Activated T-cell treated with anti-CD3 and anti-CD28 coated beads for 4 hours (primary cell): ENCODE measurements around the gene HEPACAM.

Experiments used
- DNase-seq: peaks from one replicate; pipeline ENCODE4 v3.0.0-alpha.2; 2020

HEPACAM gene

DNA sequence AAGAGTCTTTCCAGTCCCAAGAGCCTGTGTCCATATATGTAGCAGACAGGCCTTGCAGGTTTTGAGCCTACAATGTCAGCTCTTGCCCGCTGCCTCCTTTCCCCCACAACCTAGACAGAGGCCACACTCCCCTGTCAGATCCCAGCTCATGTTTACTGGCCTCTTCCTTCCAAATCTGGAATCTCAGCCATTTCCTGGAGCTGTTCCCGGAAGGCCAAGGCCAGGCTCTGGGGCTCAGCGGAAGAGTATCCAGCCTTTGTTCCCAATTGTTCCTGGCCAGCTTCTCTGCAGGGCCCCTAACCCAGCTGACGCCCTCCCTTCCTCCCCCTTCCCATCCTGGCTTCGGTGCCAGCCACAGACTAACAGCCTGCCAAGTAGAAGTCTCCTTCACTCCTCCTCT lies 37.1 kb downstream of the HEPACAM start:
- DNase-seq = no peak

DNA sequence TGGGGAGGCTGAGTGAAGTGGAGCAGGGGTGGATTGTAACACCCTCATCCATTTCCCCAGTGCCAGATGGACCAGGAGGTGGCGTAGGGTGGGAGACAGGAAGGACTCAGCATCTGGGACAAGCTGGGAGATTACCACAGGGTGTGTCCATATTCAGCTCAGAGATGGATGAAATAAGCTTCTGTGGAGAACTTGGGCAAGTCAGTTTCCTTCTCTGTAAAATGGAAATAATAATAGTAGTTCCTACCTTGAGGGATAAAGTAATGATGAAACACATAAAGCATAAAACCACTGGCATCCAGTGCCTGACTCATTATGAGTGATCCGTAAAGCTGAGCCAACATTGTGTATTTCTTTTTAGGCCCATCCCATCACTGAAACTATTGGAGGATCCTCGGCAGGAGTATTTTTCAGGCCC lies 37.6 kb downstream of the HEPACAM start:
- DNase-seq = no peak

DNA sequence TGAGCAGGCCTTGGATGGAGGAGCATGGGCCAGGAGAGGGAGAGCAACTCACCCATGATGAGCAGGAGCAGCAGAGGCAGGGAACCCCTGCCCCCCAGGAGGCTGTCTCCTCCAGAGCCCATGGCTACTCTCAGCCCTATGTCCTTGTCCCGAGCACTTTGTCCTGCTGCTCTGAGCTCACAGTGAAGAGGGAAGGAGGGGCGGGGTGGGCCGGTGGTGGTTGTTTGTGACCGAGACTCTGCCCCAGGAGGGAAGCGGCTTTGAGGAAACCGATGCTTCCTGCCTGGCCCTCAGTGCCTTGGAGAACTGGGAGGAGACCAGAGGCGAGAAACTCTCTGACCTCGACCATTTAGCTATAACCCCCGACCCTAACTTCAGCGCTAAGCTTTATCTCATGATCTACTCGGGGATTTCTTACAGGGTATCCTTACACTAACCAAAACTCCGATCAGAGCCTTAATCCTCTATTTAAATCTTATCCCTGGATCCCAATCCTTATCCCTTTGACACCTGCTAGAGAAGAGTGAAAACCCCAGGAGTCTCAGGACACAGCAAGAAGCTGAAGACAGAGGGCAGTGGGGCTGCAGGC lies 38.1 kb downstream of the HEPACAM start, which contains the start of gene ROBO4:
Gene ROBO4 (minus strand): TSS at position 192 of the 589 bp plus-strand sequence. CDS start 70 bp downstream, at position 122.
- DNase-seq = no peak

DNA sequence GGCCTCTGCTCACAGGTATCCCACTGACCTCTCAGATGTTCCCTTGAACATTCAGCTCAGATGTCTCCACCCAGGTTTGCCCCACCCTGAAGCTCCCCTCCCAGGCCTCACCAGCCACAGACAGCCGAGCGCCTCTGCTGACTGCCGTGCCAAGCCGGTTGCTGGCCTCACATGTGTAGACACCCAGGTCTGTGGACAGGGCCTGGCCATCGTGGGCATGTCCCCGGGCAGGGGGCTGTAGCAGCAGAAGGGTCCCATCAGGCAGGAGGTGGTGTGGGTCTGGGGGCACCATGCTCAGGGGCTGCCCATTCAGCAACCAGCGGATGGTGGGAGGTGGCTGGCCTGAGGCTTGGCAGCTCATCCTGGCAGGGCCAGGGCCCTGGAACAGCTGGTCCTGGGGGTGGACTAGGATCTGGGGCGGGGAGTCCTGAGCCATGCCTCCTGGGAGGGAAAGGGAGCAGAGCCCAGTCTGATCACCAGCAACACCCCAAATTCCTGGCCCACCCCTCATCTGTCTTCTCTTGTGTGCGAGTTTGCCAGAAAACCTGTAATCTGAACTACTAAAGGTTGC lies 38.9 kb downstream of the HEPACAM start:
- no peak for DNase-seq

DNA sequence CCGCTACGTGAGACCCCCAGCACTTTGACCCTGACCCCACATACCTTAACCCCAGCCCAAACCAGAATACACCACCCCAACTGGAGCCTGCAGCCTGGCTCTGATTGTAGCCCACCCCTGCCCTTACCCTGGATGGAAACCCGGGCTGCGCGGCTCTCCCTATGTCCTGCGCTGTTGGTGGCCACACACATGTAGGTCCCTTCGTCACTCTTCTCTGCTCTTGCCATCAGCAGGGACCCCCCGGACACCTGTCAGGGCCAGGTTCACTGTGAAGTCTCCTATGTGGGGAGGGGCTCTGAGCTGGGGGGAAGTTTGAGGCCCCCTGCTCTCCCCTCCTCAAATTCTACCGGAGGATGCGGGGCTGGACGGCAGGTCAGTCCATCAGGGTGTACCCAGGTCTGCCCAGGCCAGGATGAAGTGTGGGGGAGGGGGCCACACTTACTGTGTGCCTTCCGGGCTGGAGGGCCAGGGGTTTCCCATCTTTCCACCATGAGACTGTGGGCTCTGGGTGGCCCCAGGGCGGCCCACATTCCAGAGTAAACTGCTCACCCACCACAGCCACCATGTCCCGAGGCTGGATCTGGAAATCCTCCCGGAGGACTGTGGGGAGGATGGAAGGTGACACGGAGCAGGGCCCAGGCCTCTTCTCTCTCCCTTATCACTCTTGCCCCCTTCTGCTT lies 39.6 kb downstream of the HEPACAM start:
- no peak for DNase-seq

DNA sequence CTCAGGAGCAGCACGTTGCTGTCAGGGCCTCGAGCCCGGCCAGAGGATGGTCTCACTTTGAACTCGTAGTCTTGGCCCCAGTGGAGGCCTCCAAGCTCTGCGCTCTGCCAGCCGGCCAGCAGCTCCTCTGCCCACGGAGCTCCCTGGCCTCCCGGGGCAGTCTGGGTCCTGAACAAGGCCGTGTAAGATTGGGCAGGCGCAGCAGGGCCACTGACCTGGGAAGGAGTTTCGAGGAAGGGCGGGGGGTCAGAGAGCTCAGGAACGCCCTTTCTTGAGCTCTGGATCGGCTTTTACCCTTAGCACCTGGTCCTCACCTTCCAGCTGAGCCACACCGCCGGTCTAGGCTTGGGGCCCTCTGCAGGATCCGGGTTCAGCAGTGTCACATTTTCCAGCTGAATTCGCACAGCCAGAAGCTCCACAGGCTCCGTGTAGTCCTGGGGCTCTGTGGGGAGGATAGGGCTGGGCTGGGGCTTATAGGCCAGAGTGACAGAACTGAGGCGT lies 40.3 kb downstream of the HEPACAM start:
- DNase-seq = no peak

DNA sequence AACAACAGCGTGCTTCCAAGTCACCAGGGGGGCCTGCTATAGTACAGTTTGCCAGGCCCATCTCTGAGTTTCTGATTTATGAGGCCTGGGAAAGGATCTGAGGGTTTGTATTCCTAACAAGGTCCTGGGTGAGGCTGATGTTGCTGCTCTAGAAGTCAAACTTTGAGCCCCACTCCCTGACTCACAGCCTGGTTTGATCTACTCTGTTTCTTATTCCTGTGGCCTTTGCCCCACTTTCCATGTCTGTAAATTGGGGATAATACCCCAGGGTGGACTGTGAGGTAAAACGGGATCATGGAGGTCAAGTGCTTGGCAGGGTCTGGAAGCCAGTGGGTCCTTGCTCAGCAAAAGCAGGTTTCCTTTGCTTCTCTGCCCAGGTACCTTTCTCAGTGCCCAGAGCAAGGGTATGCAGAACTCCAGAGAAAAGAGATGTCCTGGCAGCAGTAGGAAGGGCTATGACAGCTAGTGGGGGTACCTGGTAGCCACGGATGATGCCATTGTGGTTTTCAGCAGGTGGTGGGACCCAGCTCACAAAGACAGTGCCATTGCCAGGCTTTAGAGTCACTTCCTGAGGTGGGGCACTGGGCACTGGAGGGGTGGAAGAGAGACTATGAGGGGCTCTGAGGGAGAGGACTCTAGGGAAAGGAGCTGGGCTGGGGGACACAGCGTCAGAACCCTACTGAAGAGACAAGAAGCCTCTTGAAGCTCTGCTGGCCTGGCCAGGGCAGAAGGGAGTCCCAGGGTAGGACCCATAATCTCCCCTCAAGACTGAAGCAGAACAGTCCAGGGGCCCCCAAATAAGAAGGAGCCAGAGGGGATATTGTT lies 41.0 kb downstream of the HEPACAM start:
- no peak for DNase-seq

DNA sequence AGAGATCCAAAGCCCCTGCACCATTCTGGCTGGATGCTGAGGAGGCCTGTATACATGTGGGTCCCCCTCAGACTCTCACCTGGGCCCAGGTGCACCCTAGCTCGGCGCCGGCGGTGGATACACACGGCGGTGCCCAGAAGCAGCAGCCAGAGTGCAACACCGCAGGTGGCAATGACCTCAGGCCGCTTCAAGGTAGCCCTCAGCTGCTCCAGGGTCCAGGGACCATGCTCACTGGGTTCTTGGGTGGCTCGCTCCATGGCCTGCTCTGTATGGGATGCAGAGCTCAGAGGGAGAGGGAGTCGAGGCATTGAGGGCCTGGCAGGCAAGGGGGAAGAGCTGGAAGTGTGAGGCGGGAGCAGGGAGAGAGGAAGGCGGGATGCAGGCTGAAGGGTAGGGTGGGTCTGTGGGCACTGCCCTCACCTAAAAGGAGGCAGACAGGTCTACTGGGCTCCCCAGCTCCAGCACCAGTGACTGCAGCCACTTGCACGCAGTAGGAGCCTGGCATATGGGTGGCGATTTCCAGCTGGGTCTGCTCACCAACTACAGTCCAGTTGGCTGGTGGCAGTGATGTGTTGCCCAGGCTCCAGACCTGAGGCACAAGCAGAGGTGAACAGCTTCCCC lies 42.0 kb downstream of the HEPACAM start:
- DNase-seq = no peak

DNA sequence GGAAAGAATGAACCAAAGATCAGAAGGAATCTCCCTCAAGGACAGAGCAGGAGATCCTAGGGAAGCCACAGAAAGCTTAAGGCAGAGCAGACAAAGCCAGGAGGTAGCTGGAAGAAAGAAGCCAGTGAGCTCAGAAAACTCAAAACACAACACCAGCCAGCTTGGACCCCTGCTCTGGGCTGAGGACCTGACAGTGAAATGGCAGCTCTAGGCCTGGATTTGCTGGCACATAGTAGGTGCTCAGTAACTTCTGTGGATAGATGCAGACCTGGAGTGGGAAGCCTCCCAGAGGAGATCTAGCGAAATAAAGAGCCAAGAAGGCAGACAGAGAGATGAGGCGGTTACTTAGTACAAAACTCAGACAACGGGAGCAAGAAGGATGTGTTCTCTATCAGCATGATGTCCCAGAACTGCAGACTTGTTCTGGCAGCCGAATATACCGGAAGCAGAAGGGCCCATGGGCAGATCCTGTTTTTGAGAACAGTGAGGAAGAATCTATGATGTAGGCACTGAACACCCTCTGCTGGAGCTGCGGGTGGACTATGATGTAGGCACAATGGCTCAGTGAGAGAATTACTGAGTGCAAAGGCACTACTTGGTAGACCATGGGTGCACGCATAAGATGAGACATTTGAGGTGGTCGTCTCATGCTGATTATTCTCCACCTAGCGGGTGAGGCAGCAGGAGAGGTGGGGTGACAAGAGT lies 42.9 kb downstream of the HEPACAM start:
- DNase-seq = no peak

DNA sequence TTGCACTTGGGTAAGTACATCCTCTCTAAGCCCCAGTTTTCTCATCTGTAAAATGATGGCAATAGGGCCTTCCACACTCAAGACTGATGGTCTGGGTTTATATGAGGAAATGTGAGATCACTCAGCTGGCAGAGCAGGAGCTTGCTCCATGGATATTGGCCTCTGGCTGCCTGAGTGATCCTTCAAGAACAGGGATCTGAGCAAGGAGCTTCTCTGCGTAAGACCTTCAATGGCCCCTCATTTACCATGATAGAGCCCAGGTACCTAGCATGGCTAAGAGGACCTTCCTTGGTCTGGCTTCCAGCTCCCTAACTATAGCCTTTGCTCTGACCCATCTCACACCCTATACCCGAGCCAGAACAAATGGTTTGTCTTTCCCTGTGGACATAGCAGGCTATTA lies 43.7 kb downstream of the HEPACAM start:
- no peak for DNase-seq

DNA sequence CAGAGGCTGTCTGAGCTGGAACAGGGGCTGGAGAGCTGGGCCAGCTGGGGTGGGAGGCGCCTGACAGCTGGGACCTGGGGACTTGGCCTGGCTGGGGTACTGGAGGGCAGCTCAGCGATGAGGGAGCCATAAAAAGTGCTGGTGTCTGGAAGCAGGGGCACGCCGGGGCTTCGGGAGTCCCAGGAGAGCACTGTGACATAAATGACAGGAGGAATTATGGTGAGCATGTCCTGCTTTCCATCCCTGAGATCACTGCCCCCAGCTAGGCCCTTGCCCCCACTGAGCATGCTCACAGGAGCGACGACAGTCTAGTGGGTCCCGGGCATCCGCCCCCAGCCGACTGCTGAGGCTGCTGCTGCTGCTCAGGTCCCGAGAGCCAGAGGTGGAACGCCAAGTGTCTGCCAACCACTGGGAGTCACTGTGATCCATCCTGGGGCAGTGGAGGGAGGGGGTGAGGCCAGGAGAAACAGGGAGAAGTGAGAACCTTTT lies 44.4 kb downstream of the HEPACAM start:
- no peak for DNase-seq

DNA sequence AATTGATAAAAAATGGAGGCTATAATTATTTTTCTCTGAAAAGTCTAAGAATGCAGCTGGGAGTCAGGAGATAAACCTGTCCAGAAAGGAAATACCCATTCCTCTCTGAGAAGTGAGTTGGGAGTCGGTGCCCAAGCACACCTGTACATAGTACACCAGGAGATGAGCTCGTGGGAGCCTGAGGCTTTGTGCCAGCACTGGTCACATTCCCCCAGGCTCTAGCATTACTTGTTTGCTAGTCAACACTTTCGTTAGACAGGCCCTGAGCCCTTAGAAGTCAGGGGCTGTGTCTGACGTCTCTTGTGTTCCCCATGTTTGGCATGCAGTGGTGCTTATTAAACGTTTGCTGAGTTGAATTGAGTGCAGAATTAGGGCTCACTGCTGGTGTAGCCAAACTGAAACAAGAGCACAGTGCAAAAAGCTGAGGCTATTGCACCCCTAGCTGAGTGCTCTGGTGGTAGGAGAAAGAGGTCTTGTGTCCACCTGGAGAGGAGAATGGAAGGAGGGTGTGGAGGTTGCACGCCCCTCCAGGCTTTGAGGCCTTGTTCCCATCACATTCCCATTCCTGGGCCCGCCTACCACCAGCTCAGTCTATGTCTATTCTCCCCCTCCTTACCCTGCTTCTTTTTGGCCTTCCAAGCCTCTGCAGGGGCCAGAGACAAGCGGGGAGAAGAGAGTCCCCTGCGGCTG lies 45.0 kb downstream of the HEPACAM start:
- no peak for DNase-seq

DNA sequence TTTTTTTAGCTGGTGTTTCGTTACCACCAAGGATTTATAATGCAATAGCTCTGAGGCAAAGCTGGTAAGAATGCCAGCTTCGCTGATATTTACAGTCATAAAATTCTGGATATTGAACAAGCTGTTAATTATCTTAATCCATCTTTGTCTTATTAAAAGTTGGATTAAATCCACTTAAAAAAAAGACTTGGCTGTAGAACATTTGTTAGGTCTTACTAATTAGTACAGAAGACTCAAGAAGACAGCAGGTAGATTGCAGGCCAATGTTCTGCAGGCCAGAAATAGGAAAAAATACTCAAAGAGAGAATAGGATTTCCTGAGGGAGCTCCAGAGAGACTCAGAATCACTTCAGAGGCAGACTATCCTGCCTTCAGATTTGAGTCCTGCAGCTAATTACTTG lies 45.7 kb downstream of the HEPACAM start:
- DNase-seq = no peak

DNA sequence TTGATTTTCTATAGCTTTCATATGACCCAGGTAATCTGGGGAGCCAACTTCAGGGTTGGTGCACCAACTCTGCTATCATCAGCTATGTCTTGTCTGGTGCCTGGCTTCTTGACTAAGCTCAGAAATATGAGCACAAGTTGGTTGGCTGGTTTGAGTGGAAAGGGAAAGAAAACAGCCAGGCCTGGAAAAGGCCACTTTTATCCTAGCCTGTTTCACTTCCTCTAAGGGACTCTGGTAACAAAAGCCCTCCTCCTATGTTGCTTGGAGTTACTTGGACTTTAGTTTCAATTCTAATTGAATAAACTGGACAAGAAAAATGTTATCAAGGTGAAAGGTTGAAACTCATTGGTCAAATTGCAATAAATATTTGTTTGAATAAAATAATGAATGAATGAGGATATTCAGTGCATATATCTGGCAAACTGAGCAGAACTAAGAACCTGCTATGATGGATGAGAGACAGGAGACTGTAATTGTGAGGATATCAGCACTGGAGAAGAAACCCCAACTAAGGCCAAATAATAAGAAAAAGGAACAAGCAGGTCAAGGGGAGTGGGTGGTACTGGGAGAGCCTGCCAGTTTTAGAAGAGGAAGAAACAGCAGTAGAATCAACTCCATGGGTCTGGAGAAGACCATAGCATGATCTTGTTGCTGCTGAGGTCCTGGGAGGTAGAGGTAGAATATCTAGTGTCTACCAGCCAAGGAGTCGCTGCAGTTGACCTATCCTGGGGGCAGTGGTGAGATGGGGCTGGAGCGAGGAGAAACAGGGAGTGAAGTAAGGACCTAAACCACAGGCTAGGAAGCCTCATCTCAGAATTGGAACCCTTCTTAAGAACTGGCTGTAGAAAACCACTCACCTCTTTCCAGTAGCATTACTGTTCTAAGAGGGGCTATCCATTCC lies 46.4 kb downstream of the HEPACAM start:
- no peak for DNase-seq

DNA sequence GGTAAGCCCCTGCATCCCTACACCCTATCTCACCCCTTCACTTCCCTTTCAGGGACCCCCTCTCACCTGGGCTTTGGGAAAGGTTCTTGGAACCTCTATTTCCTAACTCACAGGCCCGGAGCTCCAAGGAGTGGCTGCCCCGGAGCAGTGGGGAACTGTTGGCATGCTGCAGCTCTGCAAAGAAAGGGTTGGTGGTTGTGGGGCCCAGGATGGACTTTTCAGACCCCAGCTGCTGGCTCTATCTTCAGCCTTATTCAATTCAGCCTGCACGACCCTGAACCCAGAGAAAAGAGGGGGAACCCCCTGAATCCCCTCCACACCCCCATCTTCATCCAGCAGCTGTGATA lies 48.2 kb downstream of the HEPACAM start:
- DNase-seq = no peak

DNA sequence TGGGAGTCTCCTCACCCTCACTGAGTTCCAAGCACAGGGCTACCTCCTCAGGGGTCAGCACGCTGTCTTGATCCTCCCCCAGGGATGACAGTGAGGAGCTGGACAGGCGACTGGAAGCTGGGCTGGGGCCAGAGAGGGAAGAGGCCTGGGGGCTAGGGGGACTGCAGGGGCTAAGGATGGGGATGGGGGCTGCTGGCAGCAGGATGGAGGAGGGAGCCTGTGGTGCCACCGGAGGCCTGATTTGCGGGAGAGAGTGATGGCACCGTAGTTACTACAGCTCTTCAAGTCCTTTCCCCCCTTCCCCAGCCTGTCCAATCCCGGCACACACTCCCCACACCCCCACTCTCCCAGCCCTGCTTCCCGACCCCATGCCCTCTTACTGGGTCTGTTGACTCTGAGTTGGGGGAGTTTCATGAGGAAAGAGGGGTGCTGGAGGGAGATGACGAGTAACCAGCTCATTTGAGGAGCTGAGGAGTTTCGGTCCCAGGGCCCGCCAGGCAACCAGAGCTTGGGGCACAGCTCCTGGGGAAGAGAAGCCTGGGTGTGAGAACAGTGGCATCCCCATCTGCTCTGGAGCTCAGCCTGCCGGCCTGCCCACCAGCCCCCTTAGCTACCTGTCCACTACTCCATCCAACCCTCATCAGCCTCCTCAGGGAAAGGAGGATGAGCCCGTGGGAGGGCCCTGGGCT lies 48.7 kb downstream of the HEPACAM start:
- DNase-seq = no peak

DNA sequence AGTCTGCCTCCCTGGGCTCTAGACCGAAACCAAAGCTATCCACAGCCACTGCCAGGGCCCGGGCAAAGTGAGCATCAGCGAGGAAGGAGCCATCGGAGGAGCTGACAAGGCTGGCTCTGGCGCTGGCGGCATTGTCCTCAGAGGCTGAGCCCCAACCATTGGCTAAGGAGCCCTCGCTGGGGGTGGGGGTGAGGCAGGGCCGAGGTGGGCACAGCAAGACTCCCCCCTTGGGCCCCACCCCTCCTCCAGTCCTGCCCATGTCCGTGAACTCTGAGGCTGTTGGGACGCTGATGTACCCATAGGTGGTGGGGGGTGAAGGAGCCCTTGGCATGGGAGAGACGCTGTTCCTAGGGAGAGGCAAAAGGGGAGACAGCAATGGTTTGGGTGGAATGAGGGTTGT lies 49.4 kb downstream of the HEPACAM start:
- no peak for DNase-seq

DNA sequence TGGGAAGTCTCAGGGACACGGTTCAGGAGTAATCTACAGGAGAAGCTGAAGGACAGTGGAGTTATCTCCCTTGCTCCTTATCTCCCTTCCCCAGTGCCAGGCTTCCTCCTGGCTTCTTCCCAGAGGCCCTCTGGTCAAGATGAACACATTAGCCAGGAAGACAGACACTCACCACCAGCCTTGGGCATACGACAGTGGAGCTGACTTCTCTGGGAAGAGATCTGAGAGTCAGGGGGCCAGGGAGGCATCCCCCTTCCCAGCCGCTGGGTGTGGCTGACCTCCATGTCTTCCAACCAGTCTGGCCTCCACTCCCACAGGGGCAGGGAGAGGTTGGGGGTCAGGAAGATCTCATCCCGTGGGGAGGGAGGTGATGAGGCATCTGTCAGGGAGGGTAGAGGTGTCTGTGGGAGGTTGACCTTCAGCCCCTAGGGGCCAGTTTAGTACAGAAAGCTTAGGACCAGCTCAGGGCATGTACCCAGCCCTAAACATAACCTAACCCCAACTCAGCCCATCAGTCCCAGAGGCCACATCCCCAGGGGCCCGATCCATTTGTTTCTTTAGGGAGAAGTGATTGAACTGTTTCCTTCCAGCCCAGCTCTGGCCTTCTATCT lies 50.9 kb downstream of the HEPACAM start:
- DNase-seq = no peak

DNA sequence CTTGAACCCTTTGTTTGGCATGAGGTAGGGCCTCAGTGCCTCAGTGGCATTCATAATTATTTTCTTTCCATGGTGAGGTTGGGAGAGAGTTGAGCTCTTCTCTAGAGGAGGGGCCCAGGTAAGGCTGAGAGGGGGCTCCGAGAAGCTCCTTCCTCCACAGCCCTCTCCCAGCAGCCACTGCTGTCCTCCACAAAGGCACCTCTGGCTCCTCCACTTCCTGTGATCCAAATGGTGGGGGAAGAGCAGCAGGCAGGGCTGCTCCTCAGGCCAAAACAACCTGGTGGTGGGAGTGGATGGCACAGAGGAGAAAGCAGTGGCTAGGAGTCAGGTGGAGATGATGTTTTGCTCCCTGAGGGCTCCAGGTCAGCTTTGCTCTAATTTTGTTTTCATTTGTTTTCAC lies 51.5 kb downstream of the HEPACAM start:
- no peak for DNase-seq
